Mesendoderm (in vitro differentiated cells): Measurements from ENCODE around the gene AHSA1. TPM values are rescaled to one million over a fixed set of nuclear protein-coding genes. Genes with fewer than 3 reads are reported as not detected.
"Not testable (repeated sequence)": the region's sequence is repeated elsewhere in the genome, so short reads cannot be mapped to it uniquely, and the experiment has no call there.

Source experiments
- DNase-seq: peaks from one replicate; pipeline ENCODE4 v3.0.0; 2013
- H2AK5ac ChIP-seq: 2 replicates; pipeline ENCODE4 v1.6.1; 2013; ENCODE audit warnings: low read length, inconsistent platforms
- H2BK120ac ChIP-seq: 2 replicates; pipeline ENCODE4 v1.6.1; 2013; ENCODE audit warnings: low read depth, mild to moderate bottlenecking, low read length, moderate library complexity, mixed read lengths
- H2BK15ac ChIP-seq: replicated peaks from 2 replicates; pipeline ENCODE4 v1.6.1; 2013; ENCODE audit warnings: low read depth, mild to moderate bottlenecking, moderate library complexity
- H2BK5ac ChIP-seq: 2 replicates; pipeline ENCODE4 v1.6.1; 2013; ENCODE audit warnings: low read length, inconsistent platforms
- H3K18ac ChIP-seq: 2 replicates; pipeline ENCODE4 v1.6.1; 2013; ENCODE audit warnings: mild to moderate bottlenecking, low read length, mixed read lengths
- H3K23ac ChIP-seq: one replicate; pipeline ENCODE4 v1.6.1; 2013; ENCODE audit warnings: low read length
- H3K27ac ChIP-seq: 2 replicates; pipeline ENCODE4 v1.5.1; 2013; ENCODE audit warnings: low read depth, mild to moderate bottlenecking, inconsistent platforms, low read length, moderate library complexity
- H3K27me3 ChIP-seq: 2 replicates; pipeline ENCODE4 v1.6.1; 2013; ENCODE audit warnings: low read length, control low read depth, mild to moderate bottlenecking, inconsistent platforms; ENCODE audit not compliant: insufficient read depth, poor library complexity
- H3K36me3 ChIP-seq: 2 replicates; pipeline ENCODE4 v1.6.1; 2013; ENCODE audit warnings: low read length, inconsistent platforms; ENCODE audit not compliant: control insufficient read depth, insufficient read depth
- H3K4ac ChIP-seq: one replicate; pipeline ENCODE4 v1.6.1; 2013; ENCODE audit warnings: low read depth, mild to moderate bottlenecking, low read length, moderate library complexity
- H3K4me1 ChIP-seq: 2 replicates; pipeline ENCODE4 v1.6.1; 2013; ENCODE audit warnings: low read depth, low read length, inconsistent platforms; ENCODE audit not compliant: control insufficient read depth
- H3K4me2 ChIP-seq: 2 replicates; pipeline ENCODE4 v1.6.1; 2013; ENCODE audit warnings: low read length
- H3K4me3 ChIP-seq: 2 replicates; pipeline ENCODE4 v1.5.1; 2013; ENCODE audit warnings: mild to moderate bottlenecking, low read length
- H3K56ac ChIP-seq: one replicate; pipeline ENCODE4 v1.6.1; 2013; ENCODE audit warnings: low read length
- H3K79me1 ChIP-seq: 2 replicates; pipeline ENCODE4 v1.6.1; 2013; ENCODE audit warnings: low read length, inconsistent platforms
- H3K79me2 ChIP-seq: 2 replicates; pipeline ENCODE4 v1.6.1; 2013; ENCODE audit warnings: mild to moderate bottlenecking, low read length; ENCODE audit not compliant: control insufficient read depth, insufficient read depth
- H3K9ac ChIP-seq: 2 replicates; pipeline ENCODE4 v1.6.1; 2013; ENCODE audit warnings: low read length, inconsistent platforms
- H4K5ac ChIP-seq: one replicate; pipeline ENCODE4 v1.6.1; 2013; ENCODE audit warnings: low read length
- H4K8ac ChIP-seq: one replicate; pipeline ENCODE4 v1.6.1; 2013; ENCODE audit warnings: low read depth, mild to moderate bottlenecking, control low read depth, low read length, moderate library complexity
- WGBS: extraction: QIAGEN DNeasy Blood & Tissue Kit; methylation state at CpG from one replicate; pipeline ENCODE4 v1.1.7; 2013; ENCODE audit warnings: low lambda C conversion rate, missing lambda C conversion rate; ENCODE audit not compliant: insufficient coverage; ENCODE audit errors: extremely low coverage; 5-methylcytosine and 5-hydroxymethylcytosine counted together
- polyA plus RNA-seq, 2 experiments: library from polyadenylated mRNA; stranded (reverse); fragments of 200-250 nt; gene quantifications; one replicate each; pipeline ENCODE4 v1.2.3, GENCODE V29; 2013

Gene AHSA1
- polyA plus RNA-seq (2013, experiment 1 of 2), result 150 TPM
- polyA plus RNA-seq (2013, experiment 2 of 2), result 144 TPM

GRCh38 chr14:77457522-77458248 is at the start of gene AHSA1, which contains the start of gene VIPAS39:
Gene AHSA1, plus strand, starts transcription at chr14:77458093. Its CDS starts 97 bp downstream, at chr14:77458190.
Gene VIPAS39, minus strand, starts transcription at chr14:77457601. Its CDS starts 3,499 bp downstream, at chr14:77454102.
- no peaks in the 10 kb centered on the region for H3K27me3 ChIP-seq
- peak within 1 kb of the TSS; percentile 70 for H3K27ac ChIP-seq
- peak within 1 kb of the TSS; percentile 91 for H3K4me2 ChIP-seq
- no peak within 1 kb of the TSS for H2BK15ac ChIP-seq
- peak; percentile 100 for DNase-seq
- H2AK5ac ChIP-seq, result peak within 1 kb of the TSS; percentile 66
- peak within 1 kb of the TSS; percentile 43 for H3K18ac ChIP-seq
- H3K4me1 ChIP-seq, result peaks cover 2% of the 10 kb centered on the region
- H3K36me3 ChIP-seq, result peaks cover 4% of the 10 kb centered on the region
- peak within 1 kb of the TSS; percentile 17 for H4K5ac ChIP-seq
- no peak within 1 kb of the TSS for H3K23ac ChIP-seq
- H2BK120ac ChIP-seq, result no peak within 1 kb of the TSS
- peak within 1 kb of the TSS; percentile 93 for H3K4ac ChIP-seq
- peaks cover 14% of the 10 kb centered on the region for H3K79me1 ChIP-seq
- peaks cover 23% of the 10 kb centered on the region for H3K79me2 ChIP-seq
- peak within 1 kb of the TSS; percentile 93 for H2BK5ac ChIP-seq
- no peak within 1 kb of the TSS for H4K8ac ChIP-seq
- peak within 1 kb of the TSS; percentile 89 for H3K9ac ChIP-seq
- no CpG with 5 or more reads among the region's 50 CpGs for WGBS
- peak within 1 kb of the TSS; percentile 99 for H3K56ac ChIP-seq
- peak within 1 kb of the TSS; percentile 96 for H3K4me3 ChIP-seq

- H3K79me2 ChIP-seq, result no peaks in the 10 kb centered on the region
- peak; percentile 71 for DNase-seq
Observed at GRCh38 chr14:77409131-77409533, 48.8 kb upstream of the AHSA1 start.

GRCh38 chr14:77415403-77416030 is 42.4 kb upstream of the AHSA1 start:
- not testable (repeated sequence) for H3K79me1 ChIP-seq, H4K8ac ChIP-seq, H3K23ac ChIP-seq, H2AK5ac ChIP-seq, H4K5ac ChIP-seq, H3K4me2 ChIP-seq, H2BK15ac ChIP-seq, H2BK120ac ChIP-seq, H3K79me2 ChIP-seq, H3K4ac ChIP-seq, DNase-seq, H3K18ac ChIP-seq, H3K27me3 ChIP-seq, H3K9ac ChIP-seq, H3K27ac ChIP-seq, H3K4me1 ChIP-seq, H3K4me3 ChIP-seq, H3K36me3 ChIP-seq, H2BK5ac ChIP-seq, H3K56ac ChIP-seq
- WGBS, result no CpG with 5 or more reads among the region's 10 CpGs

More at GRCh38 chr14:77409131-77409533, 48.8 kb upstream of the AHSA1 start:
- no peak overlapping the region for H3K18ac ChIP-seq
- H3K23ac ChIP-seq, result no peak overlapping the region
- no peak overlapping the region for H2AK5ac ChIP-seq
- no peak overlapping the region for H3K4ac ChIP-seq
- no peaks in the 10 kb centered on the region for H3K36me3 ChIP-seq
- no peaks in the 10 kb centered on the region for H3K27me3 ChIP-seq
- no peak overlapping the region for H3K9ac ChIP-seq
- no peak overlapping the region for H2BK15ac ChIP-seq
- H3K4me3 ChIP-seq, result no peak overlapping the region
- H3K56ac ChIP-seq, result no peak overlapping the region
- H3K4me1 ChIP-seq, result no peaks in the 10 kb centered on the region
- H4K5ac ChIP-seq, result no peak overlapping the region
- no peak overlapping the region for H4K8ac ChIP-seq
- H3K4me2 ChIP-seq, result no peak overlapping the region
- WGBS, result no CpG with 5 or more reads among the region's 3 CpGs
- no peak overlapping the region for H2BK5ac ChIP-seq
- no peak overlapping the region for H2BK120ac ChIP-seq
- no peak overlapping the region for H3K27ac ChIP-seq
- H3K79me1 ChIP-seq, result no peaks in the 10 kb centered on the region

GRCh38 chr14:77416098-77416497 is 41.8 kb upstream of the AHSA1 start:
- not testable (repeated sequence) for H3K9ac ChIP-seq, H3K4me3 ChIP-seq, H3K27ac ChIP-seq, H2BK120ac ChIP-seq, H3K18ac ChIP-seq, H3K4me1 ChIP-seq, H2AK5ac ChIP-seq, H2BK15ac ChIP-seq, H2BK5ac ChIP-seq, H4K5ac ChIP-seq, H4K8ac ChIP-seq, H3K27me3 ChIP-seq, H3K56ac ChIP-seq, DNase-seq, H3K79me1 ChIP-seq, H3K36me3 ChIP-seq, H3K4ac ChIP-seq, H3K23ac ChIP-seq, H3K79me2 ChIP-seq, H3K4me2 ChIP-seq
- no CpG with 5 or more reads among the region's 3 CpGs for WGBS

GRCh38 chr14:77416836-77417235 is 41.1 kb upstream of the AHSA1 start:
- Histone ChIP-seq H3K23ac (no peak overlapping the region), H2BK5ac (no peak overlapping the region), H3K4me2 (no peak overlapping the region), H3K36me3 (no peaks in the 10 kb centered on the region), H3K9ac (no peak overlapping the region), H3K27ac (no peak overlapping the region), H4K5ac (no peak overlapping the region), H2AK5ac (no peak overlapping the region), H3K18ac (no peak overlapping the region), H2BK120ac (no peak overlapping the region), H4K8ac (no peak overlapping the region), H3K79me1 (no peaks in the 10 kb centered on the region), H3K4me1 (no peaks in the 10 kb centered on the region), H2BK15ac (no peak overlapping the region), H3K4ac (no peak overlapping the region), H3K27me3 (no peaks in the 10 kb centered on the region), H3K4me3 (no peak overlapping the region), H3K56ac (no peak overlapping the region), H3K79me2 (no peaks in the 10 kb centered on the region)
- no CpG with 5 or more reads among the region's 8 CpGs for WGBS
- DNase-seq, result no peak
